GM12878 (cell line): ENCODE data around the gene THNSL1. TPM values are rescaled to one million over a fixed set of nuclear protein-coding genes. Genes with fewer than 3 reads are reported as not detected.

Experiments used
- ATAC-seq: fragments of 200-7000 bp; cut with Tn5 transposase; 3 replicates; pipeline ENCODE4 v1.9.1; 2020; ENCODE audit warnings: mild to moderate bottlenecking, moderate library complexity
- BruUV-seq: library from RNA; stranded (reverse); fragments of 400-500 nt; replicated peaks from 2 replicates; lab custom pipeline; 2021; lab: Mats Ljungman, UMichigan
- CTCF ChIA-PET: fragments of 300-600 bp; sonication (Branson Sonifier 250); formaldehyde crosslinking; extraction: SDS; loops from one replicate; lab custom pipeline; 2021; ENCODE audit warnings: inconsistent platforms; lab: Yijun Ruan, JAX
- POLR2A ChIA-PET: fragments of 350-600 bp; formaldehyde crosslinking; extraction: SDS; loops from one replicate; lab custom pipeline; 2021; ENCODE audit warnings: inconsistent platforms; lab: Charles Lee
- RAD21 ChIA-PET: fragments of 300-600 bp; sonication (Branson Sonifier 250); formaldehyde crosslinking; loops from one replicate; lab custom pipeline; 2023; ENCODE audit warnings: antibody characterized with exemption; ENCODE audit not compliant: unreplicated experiment; lab: Charles Lee
- SMC1A ChIA-PET: fragments of 300-600 bp; sonication (Branson Sonifier 250); formaldehyde crosslinking; loops from one replicate; lab custom pipeline; 2023; ENCODE audit not compliant: unreplicated experiment, uncharacterized antibody; lab: Charles Lee
- DNase-seq: peaks from one replicate; pipeline ENCODE4 v3.0.0-alpha.2; 2011; ENCODE audit warnings: low read depth, low spot score
- FAIRE-seq: peaks from 3 replicates; lab custom pipeline; 2011; peaks lifted over from hg19 to GRCh38; lab: Jason Lieb, UNC
- H2AFZ ChIP-seq: 2 replicates; pipeline ENCODE4 v1.6.0; 2011; ENCODE audit warnings: low read depth, low read length, control low read depth; ENCODE audit not compliant: control insufficient read depth
- H3K27ac ChIP-seq: 2 replicates; pipeline ENCODE4 v1.5.1; 2011; ENCODE audit warnings: control low read depth; ENCODE audit not compliant: control insufficient read depth, insufficient read depth
- H3K27me3 ChIP-seq, 2 experiments: replicated peaks in 1 of 2; 2 replicates each; pipeline versions ENCODE4 v1.6.0 to v1.6.1; 2011; ENCODE audit warnings: low read length in 1 of 2; ENCODE audit not compliant: control insufficient read depth in 2 of 2, insufficient read depth in 2 of 2
- H3K36me3 ChIP-seq, 2 experiments: 2 replicates each; pipeline ENCODE4 v1.5.1; 2011; ENCODE audit warnings: low read length in 1 of 2; ENCODE audit not compliant: control insufficient read depth in 2 of 2, insufficient read depth in 2 of 2
- H3K4me1 ChIP-seq: 2 replicates; pipeline ENCODE4 v1.6.1; 2011; ENCODE audit warnings: mild to moderate bottlenecking, low read length, moderate library complexity, mixed read lengths; ENCODE audit not compliant: control insufficient read depth, insufficient read depth
- H3K4me2 ChIP-seq: 2 replicates; pipeline ENCODE4 v1.6.0; 2011; ENCODE audit warnings: control low read depth; ENCODE audit not compliant: control insufficient read depth, insufficient read depth
- H3K4me3 ChIP-seq: fragments of 200-600 bp; sonication (generic); 2 replicates; pipeline ENCODE4 v1.5.1; 2016
- H3K79me2 ChIP-seq: 2 replicates; pipeline ENCODE4 v1.6.0; 2011; ENCODE audit warnings: low read length; ENCODE audit not compliant: control insufficient read depth, insufficient read depth
- H3K9ac ChIP-seq: 2 replicates; pipeline ENCODE4 v1.8.0; 2011; ENCODE audit warnings: low read length, control low read depth, mixed read lengths; ENCODE audit not compliant: control insufficient read depth, insufficient read depth
- H3K9me3 ChIP-seq: replicated peaks from 3 replicates; pipeline ENCODE4 v1.5.1; 2011; ENCODE audit warnings: mild to moderate bottlenecking, low read length; ENCODE audit not compliant: control insufficient read depth, insufficient read depth
- H4K20me1 ChIP-seq: 2 replicates; pipeline ENCODE4 v1.6.0; 2011; ENCODE audit not compliant: control insufficient read depth, insufficient read depth
- EGR1 ChIP-seq, 2 experiments: IDR thresholded peaks; 1 replicate in 1 of 2; 2 replicates in 1 of 2; pipeline ENCODE4 v1.6.1; 2011 to 2012; ENCODE audit warnings: low read depth in 2 of 2, low read length in 2 of 2, borderline replicate concordance in 1 of 2, mild to moderate bottlenecking in 1 of 2, moderate library complexity in 1 of 2
- KLF5 ChIP-seq: fragments of 450-650 bp; IDR thresholded peaks from 2 replicates; pipeline ENCODE4 v1.6.1; 2014; ENCODE audit warnings: mild to moderate bottlenecking; ENCODE audit not compliant: partially characterized antibody
- LARP7 ChIP-seq: fragments of 450-650 bp; IDR thresholded peaks from 2 replicates; pipeline ENCODE4 v1.6.1; 2017; ENCODE audit warnings: mild to moderate bottlenecking
- MEF2B ChIP-seq: fragments of 450-650 bp; IDR thresholded peaks from 2 replicates; pipeline ENCODE4 v1.6.1; 2018; ENCODE audit warnings: mild to moderate bottlenecking, moderate library complexity; ENCODE audit not compliant: partially characterized antibody, poor library complexity, severe bottlenecking
- NFIC ChIP-seq: IDR thresholded peaks from 2 replicates; pipeline ENCODE4 v1.6.1; 2012; ENCODE audit warnings: low read depth, mild to moderate bottlenecking, inconsistent platforms, low read length, moderate library complexity
- NFYB ChIP-seq: IDR thresholded peaks from 2 replicates; pipeline ENCODE4 v1.6.1; 2011; ENCODE audit warnings: low read depth, mild to moderate bottlenecking, low read length, improper control_type of control experiment, moderate library complexity; ENCODE audit not compliant: insufficient read depth
- NR2F1 ChIP-seq: fragments of 450-650 bp; conservative IDR thresholded peaks from 2 replicates; pipeline ENCODE4 v1.6.1; 2017; ENCODE audit warnings: mild to moderate bottlenecking
- RAD51 ChIP-seq: fragments of 450-650 bp; IDR thresholded peaks from 2 replicates; pipeline ENCODE4 v1.6.1; 2016; ENCODE audit warnings: moderate library complexity, mild to moderate bottlenecking, inconsistent platforms
- RELA ChIP-seq: fragments of 450-650 bp; IDR thresholded peaks from 2 replicates; pipeline ENCODE4 v1.8.0; 2014; ENCODE audit warnings: borderline replicate concordance; ENCODE audit not compliant: partially characterized antibody
- SMC3 ChIP-seq: IDR thresholded peaks from 2 replicates; pipeline ENCODE4 v1.6.1; 2011; ENCODE audit warnings: low read length, improper control_type of control experiment, borderline replicate concordance
- SP1 ChIP-seq: IDR thresholded peaks from one replicate; pipeline ENCODE4 v1.6.1; 2011; ENCODE audit warnings: low read depth, low read length
- SREBF1 ChIP-seq: IDR thresholded peaks from 2 replicates; pipeline ENCODE4 v1.6.1; 2012; ENCODE audit warnings: mild to moderate bottlenecking, low read length
- ZNF207 ChIP-seq: fragments of 450-650 bp; IDR thresholded peaks from 2 replicates; pipeline ENCODE4 v1.6.1; 2014; ENCODE audit warnings: antibody characterized with exemption, mild to moderate bottlenecking, borderline replicate concordance
- WGBS: methylation state at CpG from one replicate; pipeline ENCODE4 v1.1.6; 2016; ENCODE audit warnings: low lambda C conversion rate; ENCODE audit not compliant: insufficient replicate concordance, insufficient coverage; ENCODE audit errors: missing lambda C conversion rate; 5-methylcytosine and 5-hydroxymethylcytosine counted together
- in situ Hi-C: fragments of 300-500 bp; cut with MboI; formaldehyde crosslinking; loops from 9 replicates; pipeline ENCODE4 v1.14.3; 2018; ENCODE audit warnings: mixed read lengths
- intact Hi-C: fragments of 100-400 bp; cut with micrococcal nuclease; formaldehyde crosslinking; loops from one replicate; pipeline ENCODE4 v1.14.2; 2022; ENCODE audit not compliant: unreplicated experiment
- polyA plus RNA-seq, 11 experiments: library from polyadenylated mRNA; depleted of rRNA in 4 of 11; unstranded in 6 of 11; stranded (reverse) in 5 of 11; fragments of >200 nt; fragmentation: Nextera tagmentation in 4 of 11; fragmentation: Illumina TruSeq in 1 of 11; extraction: Ambion mirVana in 4 of 11; extraction: Trizol in 1 of 11; gene quantifications; 1 replicate in 1 of 11; 2 replicates in 10 of 11; pipeline versions ENCODE4 v1.2.1 to v1.2.3, GENCODE V29; 2011 to 2016; ENCODE audit warnings: inconsistent platforms in 2 of 11, missing spikeins in 2 of 11, low read depth in 1 of 11
- total RNA-seq, 4 experiments: library from RNA; depleted of rRNA in 3 of 4; stranded (reverse); fragments of >200 nt in 3 of 4; fragmentation: Illumina TruSeq in 1 of 4; extraction: Trizol in 1 of 4; gene quantifications; 2 replicates each; pipeline versions ENCODE4 v1.2.1 to v1.2.3, GENCODE V29; 2013 to 2021
- TF ChIP-seq, protein P1 (sequence below): fragments of 450-650 bp; formaldehyde crosslinking; IDR thresholded peaks from 2 replicates; pipeline ENCODE4 v1.4.0; 2020; ENCODE audit warnings: mild to moderate bottlenecking, moderate library complexity
- TF ChIP-seq, protein P2 (sequence below): IDR thresholded peaks from 2 replicates; pipeline ENCODE4 v1.6.1; 2011; ENCODE audit warnings: low read depth, low read length, improper control_type of control experiment, borderline replicate concordance
- TF ChIP-seq, protein P3 (sequence below): IDR thresholded peaks from 2 replicates; pipeline ENCODE4 v1.6.1; 2012; ENCODE audit warnings: low read depth, low read length, improper control_type of control experiment
- TF ChIP-seq, protein P4 (sequence below): fragments of 450-650 bp; IDR thresholded peaks from 2 replicates; pipeline ENCODE4 v1.6.1; 2014; ENCODE audit warnings: mild to moderate bottlenecking

THNSL1 gene
- total and polyA plus RNA-seq, 10 of the 15 experiments (the other 5 are each of a cell fraction or from before 2014, with no cell fraction given) = 4.2 to 17.5 (median 6.2) TPM

DNA sequence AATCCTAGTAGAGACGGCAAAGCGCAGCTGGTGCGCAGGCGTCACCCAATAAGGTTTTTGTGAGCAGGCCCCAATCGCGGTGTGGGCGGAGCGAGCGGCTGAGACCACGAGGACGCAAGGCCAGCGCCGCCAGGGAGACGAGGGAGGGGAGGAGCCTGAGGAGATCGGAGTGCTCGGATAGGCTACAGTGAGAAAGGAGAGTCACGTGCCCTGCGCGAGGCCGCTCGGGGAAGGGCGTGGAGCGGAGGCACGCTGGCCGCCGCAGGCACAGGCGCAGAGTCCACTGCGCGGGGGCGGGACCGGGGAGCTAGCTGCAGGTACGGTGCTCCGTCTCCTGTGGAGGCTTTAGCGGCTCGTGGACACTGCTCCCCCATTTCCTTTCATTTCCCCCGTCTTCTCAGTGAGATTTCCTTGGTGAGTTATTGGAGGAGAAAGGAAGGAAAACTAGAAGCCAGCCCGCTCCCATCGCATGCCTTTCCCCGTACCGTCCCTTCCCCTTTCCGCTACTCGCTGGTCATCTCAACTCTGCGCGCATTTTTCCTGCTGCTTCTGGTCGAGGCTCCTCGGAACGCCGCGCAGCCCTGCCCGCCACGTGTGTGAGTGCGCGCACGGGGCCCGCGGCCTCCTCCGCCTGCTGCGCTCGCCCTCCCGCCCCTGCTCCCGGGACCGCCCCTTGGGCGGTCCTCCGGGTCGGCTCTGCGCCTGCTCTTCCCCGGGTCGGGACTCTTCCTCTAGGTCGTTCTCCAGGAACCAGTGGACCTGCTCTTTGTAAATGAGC is at the start of gene THNSL1 (continued):
- TF ChIP-seq, protein P1, sequence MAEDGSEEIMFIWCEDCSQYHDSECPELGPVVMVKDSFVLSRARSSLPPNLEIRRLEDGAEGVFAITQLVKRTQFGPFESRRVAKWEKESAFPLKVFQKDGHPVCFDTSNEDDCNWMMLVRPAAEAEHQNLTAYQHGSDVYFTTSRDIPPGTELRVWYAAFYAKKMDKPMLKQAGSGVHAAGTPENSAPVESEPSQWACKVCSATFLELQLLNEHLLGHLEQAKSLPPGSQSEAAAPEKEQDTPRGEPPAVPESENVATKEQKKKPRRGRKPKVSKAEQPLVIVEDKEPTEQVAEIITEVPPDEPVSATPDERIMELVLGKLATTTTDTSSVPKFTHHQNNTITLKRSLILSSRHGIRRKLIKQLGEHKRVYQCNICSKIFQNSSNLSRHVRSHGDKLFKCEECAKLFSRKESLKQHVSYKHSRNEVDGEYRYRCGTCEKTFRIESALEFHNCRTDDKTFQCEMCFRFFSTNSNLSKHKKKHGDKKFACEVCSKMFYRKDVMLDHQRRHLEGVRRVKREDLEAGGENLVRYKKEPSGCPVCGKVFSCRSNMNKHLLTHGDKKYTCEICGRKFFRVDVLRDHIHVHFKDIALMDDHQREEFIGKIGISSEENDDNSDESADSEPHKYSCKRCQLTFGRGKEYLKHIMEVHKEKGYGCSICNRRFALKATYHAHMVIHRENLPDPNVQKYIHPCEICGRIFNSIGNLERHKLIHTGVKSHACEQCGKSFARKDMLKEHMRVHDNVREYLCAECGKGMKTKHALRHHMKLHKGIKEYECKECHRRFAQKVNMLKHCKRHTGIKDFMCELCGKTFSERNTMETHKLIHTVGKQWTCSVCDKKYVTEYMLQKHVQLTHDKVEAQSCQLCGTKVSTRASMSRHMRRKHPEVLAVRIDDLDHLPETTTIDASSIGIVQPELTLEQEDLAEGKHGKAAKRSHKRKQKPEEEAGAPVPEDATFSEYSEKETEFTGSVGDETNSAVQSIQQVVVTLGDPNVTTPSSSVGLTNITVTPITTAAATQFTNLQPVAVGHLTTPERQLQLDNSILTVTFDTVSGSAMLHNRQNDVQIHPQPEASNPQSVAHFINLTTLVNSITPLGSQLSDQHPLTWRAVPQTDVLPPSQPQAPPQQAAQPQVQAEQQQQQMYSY (CRISPR knock-in tag) = no peak
- TF ChIP-seq MEF2B (no peak), ZNF207 (no peak)
- TF ChIP-seq, protein P2, sequence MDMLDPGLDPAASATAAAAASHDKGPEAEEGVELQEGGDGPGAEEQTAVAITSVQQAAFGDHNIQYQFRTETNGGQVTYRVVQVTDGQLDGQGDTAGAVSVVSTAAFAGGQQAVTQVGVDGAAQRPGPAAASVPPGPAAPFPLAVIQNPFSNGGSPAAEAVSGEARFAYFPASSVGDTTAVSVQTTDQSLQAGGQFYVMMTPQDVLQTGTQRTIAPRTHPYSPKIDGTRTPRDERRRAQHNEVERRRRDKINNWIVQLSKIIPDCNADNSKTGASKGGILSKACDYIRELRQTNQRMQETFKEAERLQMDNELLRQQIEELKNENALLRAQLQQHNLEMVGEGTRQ = peak; percentile 77
- TF ChIP-seq, protein P3, sequence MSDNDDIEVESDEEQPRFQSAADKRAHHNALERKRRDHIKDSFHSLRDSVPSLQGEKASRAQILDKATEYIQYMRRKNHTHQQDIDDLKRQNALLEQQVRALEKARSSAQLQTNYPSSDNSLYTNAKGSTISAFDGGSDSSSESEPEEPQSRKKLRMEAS = peak; percentile 74; the same call in 1 of the 2 replicates
- TF ChIP-seq, all 136 proteins: peak for 42

DNA sequence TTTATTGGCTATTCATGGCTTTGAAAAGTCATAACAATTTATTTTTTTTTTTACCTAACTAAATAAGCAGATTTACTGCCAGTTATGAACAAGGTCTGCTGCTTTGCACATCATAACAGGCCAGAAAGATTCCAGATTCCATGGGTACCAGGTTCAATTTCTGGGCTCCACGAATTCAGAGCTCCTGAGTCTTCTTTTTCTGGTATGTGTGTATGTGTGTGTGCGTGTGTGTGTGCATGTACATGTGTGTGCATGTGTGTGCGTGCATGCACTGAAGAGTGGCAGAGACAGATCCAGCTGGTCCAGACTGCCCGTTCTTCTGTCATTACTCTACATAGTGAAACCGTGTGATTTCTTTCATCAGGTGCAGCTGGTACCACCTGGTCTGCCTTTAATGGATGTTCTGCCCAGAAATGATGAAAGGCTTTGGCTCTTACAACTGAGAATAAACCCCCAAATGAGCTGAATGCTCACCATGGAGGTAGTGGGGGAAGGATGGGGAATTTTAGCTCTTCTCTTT is 49.4 kb upstream of the THNSL1 start:
- intact Hi-C loops (no loop called here), in situ Hi-C loops (no loop called here)
- H3K4me3 ChIP-seq = no peak overlapping the region
- H3K27me3 ChIP-seq = no peaks in the 10 kb centered on the region; a peak in 1 of 4 replicates
- FAIRE-seq (no peak), ATAC-seq (no peak), DNase-seq (no peak)
- H3K27ac ChIP-seq = no peak overlapping the region
- no peak overlapping the region for H2AFZ ChIP-seq
- POLR2A ChIA-PET = no interaction called here
- SMC1A ChIA-PET = interaction anchor here (0.5 to 0.9 kb wide), 2 partner anchors 12 to 316 kb away, joined by 4 read pairs; no protein-coding TSS in a partner anchor
- CTCF ChIA-PET = no interaction called here
- H3K9ac ChIP-seq = no peak overlapping the region
- no peaks in the 10 kb centered on the region for H3K4me1 ChIP-seq
- H4K20me1 ChIP-seq = no peaks in the 10 kb centered on the region
- 29% methylated on average over 5 of the region's 5 CpGs for WGBS
- no peak overlapping the region for H3K4me2 ChIP-seq
- no peaks in the 10 kb centered on the region for H3K79me2 ChIP-seq
- H3K36me3 ChIP-seq = no peaks in the 10 kb centered on the region
- no peaks in the 10 kb centered on the region for H3K9me3 ChIP-seq
- no TSS peak for BruUV-seq
- RAD21 ChIA-PET = no interaction called here
- TF ChIP-seq NFYB (no peak), SP1 (no peak), EGR1 (IDR thresholded peaks at IDR 0.05; ENCODE audit: borderline replicate concordance in 1 of 2, low read depth in 2 of 2, low read length in 2 of 2) (no peak), NFIC (no peak), NR2F1 (no peak), SMC3 (no peak), RAD51 (no peak), LARP7 (no peak), SREBF1 (no peak), RELA (no peak), KLF5 (no peak)
- TF ChIP-seq, protein P4, sequence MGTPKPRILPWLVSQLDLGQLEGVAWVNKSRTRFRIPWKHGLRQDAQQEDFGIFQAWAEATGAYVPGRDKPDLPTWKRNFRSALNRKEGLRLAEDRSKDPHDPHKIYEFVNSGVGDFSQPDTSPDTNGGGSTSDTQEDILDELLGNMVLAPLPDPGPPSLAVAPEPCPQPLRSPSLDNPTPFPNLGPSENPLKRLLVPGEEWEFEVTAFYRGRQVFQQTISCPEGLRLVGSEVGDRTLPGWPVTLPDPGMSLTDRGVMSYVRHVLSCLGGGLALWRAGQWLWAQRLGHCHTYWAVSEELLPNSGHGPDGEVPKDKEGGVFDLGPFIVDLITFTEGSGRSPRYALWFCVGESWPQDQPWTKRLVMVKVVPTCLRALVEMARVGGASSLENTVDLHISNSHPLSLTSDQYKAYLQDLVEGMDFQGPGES = no peak
